Measurements from ENCODE around the gene GRIP2. TPM values are rescaled to one million over a fixed set of nuclear protein-coding genes. Genes with fewer than 3 reads are reported as not detected.
A peak's percentile ranks its signal among the peaks of the same experiment; 100 is the strongest.

The GRIP2 gene
- total RNA-seq, 1 donor, result 1.4 TPM

DNA sequence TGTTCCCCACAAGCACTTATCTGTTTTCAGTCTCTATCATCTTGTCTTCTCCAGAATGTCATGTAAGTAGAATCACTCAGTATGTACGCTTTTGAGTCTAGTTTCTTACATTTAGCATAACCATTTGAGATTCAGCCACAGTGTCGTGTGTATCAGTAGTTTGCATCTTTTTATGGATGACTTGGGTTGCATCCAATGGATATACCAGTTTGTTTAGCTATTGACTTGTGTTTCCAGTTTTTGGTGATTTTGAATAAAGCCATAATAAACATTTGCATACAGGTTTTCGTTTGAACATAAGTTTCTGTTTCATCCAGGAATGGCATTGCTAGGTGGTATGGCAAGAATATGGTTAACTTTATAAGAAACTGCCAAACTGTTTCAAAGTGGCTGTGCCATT lies 12.1 kb downstream of the GRIP2 start:
- Histone ChIP-seq H3K27me3 (ENCODE audit: insufficient read depth, low read length) (peaks cover 11% of the 10 kb centered on the region), H3K27ac (ENCODE audit: low read depth, low read length) (no peak overlapping the region), H3K4me3 (ENCODE audit: insufficient read depth, low read length) (no peak overlapping the region), H3K79me2 (ENCODE audit: insufficient read depth, low read length) (no peaks in the 10 kb centered on the region), H3K4me2 (ENCODE audit: insufficient read depth, low read length) (no peak overlapping the region), H3K4me1 (ENCODE audit: insufficient read depth, low read length) (peaks cover 4% of the 10 kb centered on the region), H3K36me3 (ENCODE audit: insufficient read depth, low read length) (no peaks in the 10 kb centered on the region), H3K9me3 (ENCODE audit: low read depth, low read length) (no peaks in the 10 kb centered on the region), H2AFZ (ENCODE audit: low read length) (no peak overlapping the region), H4K20me1 (ENCODE audit: insufficient read depth, low read length) (no peaks in the 10 kb centered on the region)
- no peak for DNase-seq (ENCODE audit: insufficient read length, low spot score, missing footprints)
- TF ChIP-seq, protein P1, sequence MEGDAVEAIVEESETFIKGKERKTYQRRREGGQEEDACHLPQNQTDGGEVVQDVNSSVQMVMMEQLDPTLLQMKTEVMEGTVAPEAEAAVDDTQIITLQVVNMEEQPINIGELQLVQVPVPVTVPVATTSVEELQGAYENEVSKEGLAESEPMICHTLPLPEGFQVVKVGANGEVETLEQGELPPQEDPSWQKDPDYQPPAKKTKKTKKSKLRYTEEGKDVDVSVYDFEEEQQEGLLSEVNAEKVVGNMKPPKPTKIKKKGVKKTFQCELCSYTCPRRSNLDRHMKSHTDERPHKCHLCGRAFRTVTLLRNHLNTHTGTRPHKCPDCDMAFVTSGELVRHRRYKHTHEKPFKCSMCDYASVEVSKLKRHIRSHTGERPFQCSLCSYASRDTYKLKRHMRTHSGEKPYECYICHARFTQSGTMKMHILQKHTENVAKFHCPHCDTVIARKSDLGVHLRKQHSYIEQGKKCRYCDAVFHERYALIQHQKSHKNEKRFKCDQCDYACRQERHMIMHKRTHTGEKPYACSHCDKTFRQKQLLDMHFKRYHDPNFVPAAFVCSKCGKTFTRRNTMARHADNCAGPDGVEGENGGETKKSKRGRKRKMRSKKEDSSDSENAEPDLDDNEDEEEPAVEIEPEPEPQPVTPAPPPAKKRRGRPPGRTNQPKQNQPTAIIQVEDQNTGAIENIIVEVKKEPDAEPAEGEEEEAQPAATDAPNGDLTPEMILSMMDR (IDR thresholded peaks at IDR 0.05; ENCODE audit: extremely low read depth, low read depth, low read length), result no peak

DNA sequence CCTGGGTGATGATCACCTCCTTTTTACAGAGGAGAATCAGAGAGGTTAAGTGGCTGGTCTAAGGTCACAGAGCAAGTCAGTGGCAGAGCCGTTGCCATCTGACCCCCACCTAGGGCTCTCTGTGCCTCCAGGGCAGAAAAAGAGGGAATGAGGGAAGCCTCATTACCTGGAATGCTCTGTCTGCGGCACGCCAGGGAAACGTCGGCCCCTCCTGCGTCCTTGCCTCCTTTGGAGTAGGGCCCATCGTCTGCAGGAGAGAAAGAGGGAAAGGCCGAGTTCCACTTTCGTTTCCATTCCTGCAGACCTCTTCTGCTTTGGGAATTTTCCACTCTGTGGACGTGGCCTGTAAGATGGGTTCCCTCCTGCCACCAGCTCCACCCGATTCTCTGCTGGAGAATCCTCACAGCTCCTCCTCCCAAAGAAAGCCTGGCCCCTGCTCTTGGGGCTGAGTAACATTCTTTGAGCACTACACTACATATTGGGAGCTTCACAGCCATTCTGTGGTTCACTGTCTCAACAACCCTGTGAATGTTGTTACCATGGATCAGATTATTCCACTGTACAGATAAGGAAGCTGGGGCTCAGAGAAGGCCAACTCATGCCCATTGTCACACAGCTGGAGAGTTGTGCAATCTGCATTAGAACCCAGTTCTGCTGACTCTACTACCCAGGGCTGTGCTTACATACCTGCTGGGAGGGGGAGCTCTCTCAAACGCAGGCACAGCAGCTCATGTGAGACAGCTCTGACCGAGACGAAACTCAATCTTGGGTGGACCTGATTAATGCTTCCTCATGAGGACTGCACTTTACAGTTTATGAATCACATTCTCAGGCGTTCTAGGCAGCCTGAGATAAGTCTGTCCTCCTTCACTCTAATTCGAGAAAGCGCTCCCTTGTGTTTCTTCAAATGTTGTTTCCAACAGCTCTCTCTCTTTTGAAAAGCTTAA lies 14.2 kb downstream of the GRIP2 start:
- peaks cover 4% of the 10 kb centered on the region for H3K4me1 ChIP-seq (ENCODE audit: insufficient read depth, low read length)
- H3K4me3 ChIP-seq (ENCODE audit: insufficient read depth, low read length), result peak overlapping the region; percentile 47
- peaks cover 11% of the 10 kb centered on the region for H3K27me3 ChIP-seq (ENCODE audit: insufficient read depth, low read length)

DNA sequence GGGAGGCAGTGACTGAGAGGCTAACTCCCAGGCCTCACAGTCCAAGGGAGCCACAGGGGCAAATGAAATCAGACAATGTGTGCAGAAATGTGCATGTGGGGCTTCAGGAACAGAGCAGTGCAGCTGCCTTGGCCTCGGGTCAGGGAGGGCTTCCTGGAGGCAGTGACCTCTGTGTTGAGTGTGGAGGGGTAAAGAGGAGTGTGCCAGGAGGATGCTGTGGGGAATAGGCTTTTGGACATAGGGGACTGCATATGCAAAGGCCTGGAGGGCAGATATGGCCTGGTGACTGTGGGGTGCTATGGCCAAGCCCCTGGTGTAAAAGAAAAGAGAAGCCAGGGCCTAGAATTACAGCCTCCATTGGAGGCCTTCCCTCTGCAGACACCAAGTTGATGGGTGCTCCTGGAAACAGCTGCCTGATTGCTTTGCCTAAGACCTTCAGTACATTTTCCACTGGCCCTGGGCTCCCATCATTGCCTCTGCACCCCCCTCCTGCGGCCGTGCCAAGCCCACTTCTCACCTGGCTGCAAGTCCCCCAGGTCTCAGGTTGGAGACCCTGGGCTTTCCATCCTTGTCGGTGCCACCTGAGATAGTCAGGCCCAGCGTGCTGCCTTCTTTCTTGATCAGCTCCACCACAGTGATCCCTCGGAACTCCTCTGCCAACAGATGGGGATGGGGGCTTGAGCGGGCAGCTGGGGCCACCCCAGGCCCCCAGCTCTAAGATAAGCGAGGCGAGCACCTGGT lies 15.1 kb downstream of the GRIP2 start:
- no peak for DNase-seq (ENCODE audit: insufficient read length, low spot score, missing footprints)
- Histone ChIP-seq H3K9me3 (ENCODE audit: low read depth, low read length) (no peaks in the 10 kb centered on the region), H3K36me3 (ENCODE audit: insufficient read depth, low read length) (no peaks in the 10 kb centered on the region), H3K79me2 (ENCODE audit: insufficient read depth, low read length) (no peaks in the 10 kb centered on the region), H2AFZ (ENCODE audit: low read length) (peak overlapping the region; percentile 89), H3K4me1 (ENCODE audit: insufficient read depth, low read length) (peaks cover 4% of the 10 kb centered on the region), H3K4me2 (ENCODE audit: insufficient read depth, low read length) (no peak overlapping the region), H3K27ac (ENCODE audit: low read depth, low read length) (no peak overlapping the region), H3K27me3 (ENCODE audit: insufficient read depth, low read length) (peaks cover 9% of the 10 kb centered on the region), H3K4me3 (ENCODE audit: insufficient read depth, low read length) (peak overlapping the region; percentile 47), H4K20me1 (ENCODE audit: insufficient read depth, low read length) (no peaks in the 10 kb centered on the region)
- TF ChIP-seq, protein P1 (IDR thresholded peaks at IDR 0.05; ENCODE audit: extremely low read depth, low read depth, low read length), result no peak

More for the DNA sequence above, 14.2 kb downstream of the GRIP2 start:
- TF ChIP-seq, protein P1 (IDR thresholded peaks at IDR 0.05; ENCODE audit: extremely low read depth, low read depth, low read length), result no peak
- Histone ChIP-seq H3K79me2 (ENCODE audit: insufficient read depth, low read length) (no peaks in the 10 kb centered on the region), H3K4me2 (ENCODE audit: insufficient read depth, low read length) (peak overlapping the region; percentile 66), H4K20me1 (ENCODE audit: insufficient read depth, low read length) (no peaks in the 10 kb centered on the region), H3K36me3 (ENCODE audit: insufficient read depth, low read length) (no peaks in the 10 kb centered on the region), H3K9me3 (ENCODE audit: low read depth, low read length) (no peaks in the 10 kb centered on the region), H3K27ac (ENCODE audit: low read depth, low read length) (no peak overlapping the region), H2AFZ (ENCODE audit: low read length) (peak overlapping the region; percentile 89)
- peak; percentile 97 for DNase-seq (ENCODE audit: insufficient read length, low spot score, missing footprints)

DNA sequence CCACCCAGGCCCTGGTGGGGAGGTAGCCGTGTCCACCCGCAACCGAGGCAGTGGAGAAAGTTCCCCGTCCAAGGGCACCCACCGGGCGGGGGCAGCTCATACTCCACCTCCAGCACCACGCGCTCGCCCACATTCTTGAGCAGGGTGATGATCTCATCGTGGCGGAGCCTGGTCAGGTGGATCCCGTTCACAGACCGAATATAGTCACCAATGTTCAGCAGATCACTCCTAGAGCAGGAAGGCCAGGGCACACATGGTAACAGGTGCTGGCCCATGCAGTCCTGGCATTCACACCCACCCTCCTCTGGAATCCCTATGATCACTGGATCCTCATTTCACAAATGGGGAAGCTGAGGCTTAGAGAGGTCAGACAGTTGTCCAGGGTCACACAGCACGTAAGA lies 15.8 kb downstream of the GRIP2 start:
- H3K4me1 ChIP-seq (ENCODE audit: insufficient read depth, low read length), result peaks cover 4% of the 10 kb centered on the region
- no peak overlapping the region for H3K4me2 ChIP-seq (ENCODE audit: insufficient read depth, low read length)
- no peak overlapping the region for H3K4me3 ChIP-seq (ENCODE audit: insufficient read depth, low read length)
- no peak overlapping the region for H3K27ac ChIP-seq (ENCODE audit: low read depth, low read length)
- no peaks in the 10 kb centered on the region for H3K9me3 ChIP-seq (ENCODE audit: low read depth, low read length)
- H4K20me1 ChIP-seq (ENCODE audit: insufficient read depth, low read length), result no peaks in the 10 kb centered on the region
- no peak for DNase-seq (ENCODE audit: insufficient read length, low spot score, missing footprints)
- H3K79me2 ChIP-seq (ENCODE audit: insufficient read depth, low read length), result no peaks in the 10 kb centered on the region
- no peaks in the 10 kb centered on the region for H3K36me3 ChIP-seq (ENCODE audit: insufficient read depth, low read length)
- H3K27me3 ChIP-seq (ENCODE audit: insufficient read depth, low read length), result peaks cover 6% of the 10 kb centered on the region
- TF ChIP-seq, protein P1 (IDR thresholded peaks at IDR 0.05; ENCODE audit: extremely low read depth, low read depth, low read length), result no peak
- no peak overlapping the region for H2AFZ ChIP-seq (ENCODE audit: low read length)

Measured in osteoblast (primary cell).